Measurements from ENCODE around the gene WLS. TPM values are rescaled to one million over a fixed set of nuclear protein-coding genes. Genes with fewer than 3 reads are reported as not detected.

WLS gene
- total RNA-seq, 1 experiment from 2014 or later = 19.8 TPM

- H3K4me3 ChIP-seq = no peak overlapping the region
- no peaks in the 10 kb centered on the region for H3K36me3 ChIP-seq (ENCODE audit: low read depth)
These were observed 87.5 kb downstream of the WLS start for GRCh38 chr1:68144856-68145255.

GRCh38 chr1:68143633-68144032 is 88.7 kb downstream of the WLS start:
- no TSS peak for BruUV-seq (replicated peaks)
- Histone ChIP-seq H3K79me2 (ENCODE audit: low read depth) (no peaks in the 10 kb centered on the region), H3K27me3 (ENCODE audit: insufficient read depth, low read depth) (no peaks in the 10 kb centered on the region), H4K20me1 (ENCODE audit: insufficient read depth) (no peaks in the 10 kb centered on the region), H3K36me3 (ENCODE audit: low read depth) (no peaks in the 10 kb centered on the region), H3K4me1 (replicated peaks; ENCODE audit: insufficient read depth) (peaks cover 13% of the 10 kb centered on the region), H3K4me3 (no peak overlapping the region), H3K9me3 (ENCODE audit: insufficient read depth, low read depth) (no peaks in the 10 kb centered on the region), H3K9me2 (ENCODE audit: insufficient read depth) (no peaks in the 10 kb centered on the region), H3K27ac (no peak overlapping the region), H2AFZ (no peak overlapping the region), H3F3A (ENCODE audit: insufficient read depth, low read depth) (no peaks in the 10 kb centered on the region), H3K4me2 (no peak overlapping the region)
- no peak for DNase-seq
- ChIA-PET CTCF (no interaction called here), POLR2A (ENCODE audit: unreplicated experiment) (no interaction called here)
- intact Hi-C loops (cut with micrococcal nuclease; ENCODE audit: unreplicated experiment) = no loop called here
- TF ChIP-seq CTCF (conservative IDR thresholded peaks at IDR 0.05) = no peak
- TF ChIP-seq EZH2 (IDR thresholded peaks at IDR 0.05; ENCODE audit: low read depth) = no peak

More at GRCh38 chr1:68144856-68145255, 87.5 kb downstream of the WLS start:
- H3F3A ChIP-seq (ENCODE audit: insufficient read depth, low read depth) = no peaks in the 10 kb centered on the region
- intact Hi-C loops (cut with micrococcal nuclease; ENCODE audit: unreplicated experiment) = no loop called here
- ChIA-PET POLR2A (ENCODE audit: unreplicated experiment) (no interaction called here), CTCF (interaction anchor here (1.3 kb wide), 1 partner anchor 25 kb away, joined by 4 read pairs; no protein-coding TSS in a partner anchor)
- no peaks in the 10 kb centered on the region for H3K9me3 ChIP-seq (ENCODE audit: insufficient read depth, low read depth)
- no peak overlapping the region for H2AFZ ChIP-seq
- no peaks in the 10 kb centered on the region for H3K79me2 ChIP-seq (ENCODE audit: low read depth)
- H3K27ac ChIP-seq = no peak overlapping the region
- no peak for TF ChIP-seq CTCF (conservative IDR thresholded peaks at IDR 0.05)
- TF ChIP-seq EZH2 (IDR thresholded peaks at IDR 0.05; ENCODE audit: low read depth) = no peak
- DNase-seq = no peak
- H3K4me2 ChIP-seq = no peak overlapping the region
- no TSS peak for BruUV-seq (replicated peaks)
- H3K9me2 ChIP-seq (ENCODE audit: insufficient read depth) = no peaks in the 10 kb centered on the region
- no peaks in the 10 kb centered on the region for H3K27me3 ChIP-seq (ENCODE audit: insufficient read depth, low read depth)
- no peaks in the 10 kb centered on the region for H4K20me1 ChIP-seq (ENCODE audit: insufficient read depth)
- H3K4me1 ChIP-seq (replicated peaks; ENCODE audit: insufficient read depth) = peaks cover 13% of the 10 kb centered on the region

- Histone ChIP-seq H3K4me3 (no peak overlapping the region), H3K4me1 (replicated peaks; ENCODE audit: insufficient read depth) (peaks cover 13% of the 10 kb centered on the region), H3K9me2 (ENCODE audit: insufficient read depth) (no peaks in the 10 kb centered on the region; the same call in 1 of the 2 replicates), H3K79me2 (ENCODE audit: low read depth) (no peaks in the 10 kb centered on the region), H3F3A (ENCODE audit: insufficient read depth, low read depth) (no peaks in the 10 kb centered on the region), H3K9me3 (ENCODE audit: insufficient read depth, low read depth) (no peaks in the 10 kb centered on the region), H2AFZ (no peak overlapping the region), H3K4me2 (no peak overlapping the region), H3K27me3 (ENCODE audit: insufficient read depth, low read depth) (no peaks in the 10 kb centered on the region), H3K27ac (no peak overlapping the region), H3K36me3 (ENCODE audit: low read depth) (no peaks in the 10 kb centered on the region), H4K20me1 (ENCODE audit: insufficient read depth) (no peaks in the 10 kb centered on the region)
- no peak for DNase-seq
- POLR2A ChIA-PET (ENCODE audit: unreplicated experiment) = interaction anchor here (0.5 kb wide), 1 partner anchor 65 kb away, joined by 4 read pairs; no protein-coding TSS in a partner anchor
- CTCF ChIA-PET = no interaction called here
- BruUV-seq (replicated peaks) = no TSS peak
- intact Hi-C loops (cut with micrococcal nuclease; ENCODE audit: unreplicated experiment) = no loop called here
- TF ChIP-seq CTCF (conservative IDR thresholded peaks at IDR 0.05) = no peak
- TF ChIP-seq EZH2 (IDR thresholded peaks at IDR 0.05; ENCODE audit: low read depth) = no peak
These were observed 89.9 kb downstream of the WLS start for GRCh38 chr1:68142461-68142860.
